HG02763 (cell line): ENCODE data around the gene IMMP2L.
"Not testable (repeated sequence)": the region's sequence is repeated elsewhere in the genome, so short reads cannot be mapped to it uniquely, and the experiment has no call there.

Experiments
- ATAC-seq: cut with Tn5 transposase; IDR thresholded peaks from one replicate; pipeline ENCODE4 v1.9.1; 2021; ENCODE audit warnings: mild to moderate bottlenecking, moderate library complexity; ENCODE audit not compliant: unreplicated experiment

Gene IMMP2L

DNA sequence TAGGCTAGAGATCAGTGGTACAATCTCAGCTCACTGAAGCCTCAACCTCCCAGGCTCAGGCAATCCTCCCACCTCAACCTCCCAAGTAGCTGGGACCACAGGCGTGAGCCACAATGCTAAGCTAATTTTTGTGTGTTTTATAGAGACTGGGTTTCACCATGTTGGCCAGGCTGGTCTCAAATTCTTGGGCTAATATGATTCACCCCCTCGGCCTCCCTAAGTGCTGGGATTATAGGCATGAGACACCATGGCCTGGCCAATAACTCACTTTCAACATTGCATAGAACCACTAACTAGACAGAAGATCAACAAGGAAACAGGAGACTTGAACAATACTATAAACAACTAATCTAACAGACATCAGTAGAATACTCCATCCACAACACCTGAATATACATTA, 279.7 kb downstream of the IMMP2L start:
- no peak for ATAC-seq

DNA sequence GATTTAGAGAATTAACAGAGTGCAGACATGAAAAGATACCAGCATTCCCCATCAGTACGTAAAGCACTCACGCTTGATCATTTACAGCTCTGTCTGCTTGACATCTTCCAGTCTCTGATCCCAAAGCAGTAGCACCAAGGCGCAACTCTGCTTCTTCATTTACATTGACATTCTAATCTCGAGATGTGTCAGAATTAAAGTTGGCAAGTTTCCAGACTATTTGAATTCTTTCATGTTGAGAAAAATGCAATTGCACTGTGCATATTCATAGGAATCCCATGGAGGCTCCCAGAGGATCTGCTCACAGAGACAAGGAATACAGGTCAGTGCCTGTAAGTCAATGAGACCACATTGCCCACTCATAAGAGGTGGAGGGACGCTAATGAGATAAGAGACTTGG, 287.4 kb downstream of the IMMP2L start:
- ATAC-seq: no peak

DNA sequence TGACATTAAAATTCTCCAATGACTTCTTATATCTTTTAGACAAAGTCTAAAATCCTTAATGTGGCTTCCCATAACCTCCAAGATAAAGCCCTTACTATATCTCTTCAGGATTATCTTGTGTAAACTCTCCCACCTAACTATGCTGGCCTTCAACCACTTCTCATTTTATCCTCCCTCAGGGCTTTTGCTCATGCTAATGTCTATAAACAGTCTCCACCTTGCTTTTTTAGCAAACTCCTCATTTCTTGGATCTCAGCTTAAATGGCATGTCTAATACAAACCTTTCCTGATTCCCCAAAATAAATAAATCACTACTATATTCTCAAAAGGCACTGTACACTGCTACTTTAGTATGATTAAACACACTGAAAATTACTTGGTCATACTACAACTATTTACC, 290.2 kb downstream of the IMMP2L start:
- ATAC-seq: no peak

DNA sequence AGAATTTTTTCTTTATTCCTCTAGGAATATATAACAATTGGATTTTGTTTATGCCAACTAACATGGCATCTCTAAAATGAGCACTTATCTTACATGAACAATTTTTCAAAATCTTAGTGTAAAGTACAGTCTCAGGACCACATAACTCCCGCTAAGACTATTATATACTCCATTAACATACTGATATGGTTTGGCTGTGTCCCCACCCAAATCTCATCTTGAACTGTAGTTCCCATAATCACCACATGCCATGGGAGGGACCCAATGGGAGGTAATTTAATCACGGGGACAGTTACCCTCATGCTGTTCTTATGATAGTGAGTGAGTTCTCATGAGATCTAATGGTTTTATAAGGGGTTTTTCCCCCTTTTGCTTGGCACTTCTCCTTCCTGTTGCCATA, 291.5 kb downstream of the IMMP2L start:
- ATAC-seq: not testable (repeated sequence)

DNA sequence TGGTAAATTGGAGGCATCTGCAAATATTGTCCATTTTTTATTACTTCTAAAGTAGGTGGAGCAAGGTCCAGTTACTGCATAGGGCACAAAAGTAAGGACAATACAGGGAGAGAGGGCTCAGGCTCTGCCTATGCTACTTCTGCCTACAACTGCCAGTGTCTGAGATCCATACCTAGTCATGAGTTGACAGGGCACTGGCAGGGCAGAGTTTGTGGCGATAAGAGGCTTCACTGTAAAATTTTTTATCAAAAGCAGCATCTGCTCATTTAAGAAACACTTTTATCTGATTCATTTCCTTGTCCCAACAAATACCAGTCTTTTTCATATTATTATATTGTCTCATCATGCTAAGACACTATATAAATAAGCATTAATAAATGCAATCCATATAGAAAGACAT, 293.4 kb downstream of the IMMP2L start:
- ATAC-seq: no peak

DNA sequence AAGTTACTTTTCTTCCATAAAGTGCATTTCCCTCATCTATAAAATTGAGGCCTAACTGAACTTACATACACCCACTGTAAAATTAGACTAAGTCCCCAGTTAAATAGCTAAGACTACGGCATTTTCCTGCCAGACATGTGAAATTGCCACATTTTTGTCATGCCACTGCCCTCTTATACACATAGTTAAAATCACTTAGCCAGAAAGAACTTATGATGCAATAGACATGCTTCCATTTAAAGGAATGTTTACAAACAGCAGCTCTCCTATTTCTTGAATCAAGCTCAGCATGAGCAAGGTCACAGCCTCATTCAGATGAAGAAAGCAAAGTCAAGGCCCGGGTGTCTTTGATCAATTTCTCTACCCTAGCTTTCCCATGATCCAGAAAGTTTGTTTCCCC, 295.7 kb downstream of the IMMP2L start:
- no peak for ATAC-seq

DNA sequence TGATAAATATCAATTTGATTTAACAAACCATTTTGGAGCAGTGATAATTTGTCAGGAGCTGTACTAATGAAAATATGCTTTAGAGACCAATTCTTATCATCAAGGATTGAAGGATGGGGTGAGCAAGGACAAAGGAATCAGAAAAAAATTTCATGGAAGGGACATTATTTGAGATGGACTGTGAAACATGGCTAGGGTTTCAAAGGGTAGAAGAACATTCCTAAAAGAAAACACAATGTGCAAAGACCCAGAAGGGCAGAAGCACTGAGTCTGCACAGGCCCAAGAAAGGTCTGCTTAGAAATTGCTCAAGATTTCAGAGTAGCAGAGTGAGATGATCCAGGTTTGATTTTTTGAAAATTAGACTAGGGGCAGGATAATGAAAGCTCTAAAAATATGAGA, 296.9 kb downstream of the IMMP2L start:
- ATAC-seq: no peak

DNA sequence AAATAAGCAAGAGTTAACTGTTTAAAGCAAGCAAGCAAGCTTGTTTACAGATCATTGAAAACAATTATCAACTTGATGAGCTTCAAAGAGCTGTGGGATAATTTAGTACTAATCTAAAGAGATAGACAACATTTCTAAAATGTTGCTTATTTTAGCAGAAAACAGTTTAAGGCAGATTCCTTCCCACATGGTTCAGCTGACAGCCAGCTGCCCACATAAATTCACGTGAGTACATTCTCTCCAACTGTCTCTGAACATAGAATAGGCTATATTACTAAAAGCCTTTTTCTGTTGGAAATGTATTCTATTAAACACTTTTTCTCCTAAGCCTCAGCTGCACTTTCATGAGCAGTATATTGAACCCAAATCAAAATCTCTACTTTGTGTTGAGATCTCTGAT, 297.3 kb downstream of the IMMP2L start:
- ATAC-seq: no peak

DNA sequence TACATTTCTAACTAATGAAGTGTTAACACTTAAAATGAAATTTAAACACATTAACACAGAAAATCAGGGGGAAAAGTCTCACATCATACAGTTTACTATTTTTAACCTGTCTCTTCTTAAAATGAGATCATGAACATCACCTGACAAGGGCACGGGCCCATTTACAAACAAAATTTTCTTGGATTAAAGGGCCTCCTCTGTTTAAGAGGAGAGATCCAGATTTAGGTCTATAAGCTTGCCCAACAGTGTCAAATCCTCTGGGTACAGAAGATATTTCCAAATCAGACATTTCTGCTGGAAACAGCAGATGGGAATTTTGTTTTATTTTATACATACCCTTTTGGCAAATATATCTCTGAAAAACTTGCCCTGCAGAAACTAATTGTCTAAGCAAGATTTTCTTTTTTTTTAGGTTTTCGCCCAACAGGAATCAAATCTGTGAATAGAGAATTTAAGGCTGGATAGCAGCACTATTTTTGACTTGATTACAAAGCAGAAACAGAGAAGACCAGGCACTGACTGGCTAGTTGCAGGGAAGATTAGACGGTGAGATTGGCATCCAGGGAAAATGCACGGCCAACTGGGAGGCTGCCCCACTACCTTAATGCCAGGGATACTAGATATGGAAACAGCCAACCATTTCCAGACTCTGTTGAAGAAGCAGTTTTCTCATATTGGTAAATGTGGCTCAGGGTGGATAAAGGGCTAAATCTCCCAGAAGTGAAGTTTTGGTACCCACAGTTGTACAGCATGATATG, 298.0 kb downstream of the IMMP2L start:
- ATAC-seq: no peak

DNA sequence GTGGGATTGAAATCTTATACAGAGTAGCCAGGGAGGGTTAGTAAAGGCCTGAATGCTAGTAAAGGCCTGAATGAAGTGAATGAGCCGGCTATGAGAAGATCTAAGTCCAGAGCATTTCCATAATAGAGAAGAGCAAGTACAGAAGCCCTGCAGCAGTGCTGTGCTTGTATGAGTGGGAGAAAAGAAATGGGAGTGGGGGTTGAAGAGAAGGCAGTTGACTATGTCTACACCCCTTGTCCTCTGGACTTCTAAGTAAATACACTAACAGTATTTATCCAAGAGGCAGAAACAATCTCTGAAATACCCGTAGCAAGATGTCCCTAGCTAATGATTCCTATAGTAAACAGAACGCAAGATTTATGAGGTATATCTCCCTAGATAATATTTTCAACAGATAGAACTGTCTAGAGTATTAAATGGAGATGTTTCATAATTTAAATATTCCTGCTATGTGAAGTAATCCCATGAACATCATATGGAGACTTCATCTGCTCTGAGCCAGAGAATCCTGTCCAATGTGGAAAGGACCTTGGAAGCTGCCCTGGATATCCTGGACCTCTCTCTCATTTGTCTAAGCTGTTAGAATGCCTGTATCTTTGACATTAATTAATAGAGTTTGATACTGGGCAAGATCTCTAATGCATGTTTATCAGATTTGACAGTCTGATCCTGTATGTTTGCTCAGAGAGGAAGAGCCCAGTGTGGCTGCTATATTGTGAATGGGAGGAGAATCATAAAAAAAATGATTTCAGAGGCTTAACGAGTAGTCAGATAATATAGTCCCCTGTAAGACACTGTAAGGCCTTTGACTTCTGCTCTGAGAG, 299.8 kb downstream of the IMMP2L start:
- ATAC-seq: no peak

DNA sequence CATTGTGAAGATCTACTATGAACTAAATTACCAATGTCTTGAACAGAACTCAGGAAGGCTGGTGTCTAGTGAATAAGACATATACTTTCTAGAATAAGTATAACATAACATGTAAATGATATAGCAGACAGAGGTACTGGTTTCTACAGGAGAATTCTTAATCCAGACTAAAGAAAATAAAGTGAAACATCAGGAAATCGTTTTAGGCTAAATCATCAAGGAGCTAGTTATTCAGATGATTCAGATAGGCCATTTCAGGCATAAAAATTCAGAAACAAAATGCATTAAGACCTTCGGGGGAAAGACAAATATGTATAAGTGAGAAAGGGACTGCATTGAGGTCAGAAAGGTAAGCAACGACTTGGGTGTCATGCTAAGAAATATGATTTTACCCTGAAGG, 300.8 kb downstream of the IMMP2L start:
- no peak for ATAC-seq

DNA sequence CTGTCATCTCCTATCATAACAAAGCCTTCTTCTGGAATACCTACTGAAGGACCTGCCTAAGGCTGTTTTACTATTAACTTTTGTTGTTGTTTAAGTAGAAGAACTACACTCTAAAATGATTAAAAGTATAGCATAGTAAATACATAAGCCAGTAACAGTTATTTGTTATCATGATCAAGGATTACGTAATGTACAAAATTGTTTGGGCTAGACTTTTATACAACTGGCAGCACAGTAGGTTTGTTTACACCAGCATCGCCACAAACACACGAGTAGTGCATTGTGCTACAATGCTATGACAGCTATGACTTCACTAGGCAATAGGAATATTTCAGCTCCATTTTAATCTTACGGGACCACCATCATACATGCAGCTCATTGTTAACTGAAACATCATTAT, 302.3 kb downstream of the IMMP2L start:
- no peak for ATAC-seq

DNA sequence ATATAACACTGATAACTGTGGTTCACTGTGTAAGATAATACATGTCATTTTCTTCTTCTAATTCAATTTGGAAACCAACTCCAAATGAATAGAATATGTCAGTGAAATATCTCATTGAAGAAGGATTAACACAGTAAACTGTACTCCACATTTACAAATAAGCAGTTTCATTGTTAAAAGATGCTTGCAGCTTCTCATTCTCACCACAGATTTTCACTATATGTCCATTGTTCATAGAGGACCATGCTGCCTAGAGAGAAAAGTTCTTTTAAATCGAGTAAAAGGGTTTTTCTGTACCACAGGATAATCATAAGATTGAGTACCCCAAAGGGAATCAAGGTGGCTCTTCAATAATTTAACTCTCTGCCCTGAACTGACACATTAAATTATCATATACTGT, 305.9 kb downstream of the IMMP2L start:
- no peak for ATAC-seq

DNA sequence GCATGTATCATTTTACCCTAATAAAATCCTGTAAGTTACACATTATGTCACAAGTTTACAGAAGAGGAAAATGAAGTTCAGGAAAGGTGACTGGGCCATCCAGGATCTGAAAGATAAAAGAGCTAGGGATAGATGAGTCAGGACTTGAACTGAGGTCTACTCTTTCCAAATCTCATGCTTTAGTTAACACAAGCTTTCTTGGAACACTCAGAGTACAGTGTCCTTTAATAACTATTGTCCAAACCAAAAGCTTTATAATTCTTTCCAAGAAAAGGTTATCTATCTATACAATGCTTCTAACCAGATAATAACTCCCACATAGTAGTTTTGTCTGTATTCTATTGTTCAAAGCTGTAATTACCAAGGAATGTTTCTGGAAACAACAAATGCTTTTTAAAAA, 306.7 kb downstream of the IMMP2L start:
- no peak for ATAC-seq

DNA sequence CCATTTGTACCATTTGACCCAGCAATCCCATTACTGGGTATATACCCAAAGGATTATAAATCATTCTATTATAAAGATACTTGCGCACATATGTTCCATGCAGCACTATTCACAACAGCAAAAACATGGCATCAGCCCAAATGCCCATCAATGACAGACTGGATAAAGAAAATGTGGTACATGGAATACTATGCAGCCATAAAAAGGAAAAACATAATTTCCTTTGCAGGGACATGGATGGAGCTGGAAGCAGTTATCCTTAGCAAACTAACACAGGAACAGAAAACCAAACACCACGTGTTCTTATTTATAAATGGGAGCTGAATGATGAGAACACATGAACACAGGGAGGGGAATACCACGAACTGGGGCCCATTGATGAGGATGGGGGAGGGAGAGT, 310.9 kb downstream of the IMMP2L start:
- not testable (repeated sequence) for ATAC-seq

DNA sequence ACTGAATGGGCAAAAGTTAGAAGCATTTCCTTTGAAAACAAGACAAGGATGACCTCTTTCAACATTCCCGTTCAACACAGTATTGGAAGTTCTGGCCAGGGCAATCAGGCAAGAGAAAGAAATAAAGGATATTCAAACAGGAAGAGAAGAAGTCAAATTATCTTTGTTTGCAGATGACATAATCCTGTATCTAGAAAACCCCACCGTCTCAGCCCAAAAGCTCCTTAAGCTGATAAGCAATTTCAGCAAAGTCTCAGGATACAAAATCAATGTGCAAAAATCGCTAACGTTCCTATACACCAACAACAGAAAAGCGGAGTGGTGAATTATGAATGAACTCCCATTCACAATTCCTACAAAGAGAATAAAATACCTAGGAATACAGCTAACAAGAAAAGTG, 312.5 kb downstream of the IMMP2L start:
- not testable (repeated sequence) for ATAC-seq

DNA sequence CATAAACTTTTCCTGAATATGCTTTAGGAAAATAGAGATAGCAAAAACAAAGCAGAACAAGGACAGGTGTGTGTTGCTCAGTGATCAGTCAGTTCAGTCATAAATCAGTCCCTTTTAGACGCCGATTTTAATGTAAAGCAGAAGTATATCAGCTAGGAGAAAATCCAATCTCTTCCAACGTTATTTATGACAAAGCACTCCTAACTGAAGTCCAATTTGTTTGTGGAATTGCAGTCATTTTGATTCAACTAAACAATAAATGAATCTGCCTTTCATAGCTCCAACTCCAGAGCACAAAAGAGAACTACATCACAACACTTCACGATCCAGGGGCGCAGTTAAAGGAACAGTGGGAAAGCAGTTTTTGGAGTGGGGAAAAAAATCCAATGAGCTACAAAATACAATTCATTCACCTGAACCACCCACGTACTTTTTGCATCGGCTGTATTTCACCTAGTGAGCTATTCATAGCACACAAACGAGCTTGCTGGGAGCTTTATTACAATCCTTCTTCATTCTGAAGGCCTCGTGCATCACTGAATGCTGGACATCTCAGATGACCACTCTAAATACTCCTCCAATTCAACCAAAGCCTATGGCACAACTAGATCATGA, 320.0 kb downstream of the IMMP2L start:
- no peak for ATAC-seq

DNA sequence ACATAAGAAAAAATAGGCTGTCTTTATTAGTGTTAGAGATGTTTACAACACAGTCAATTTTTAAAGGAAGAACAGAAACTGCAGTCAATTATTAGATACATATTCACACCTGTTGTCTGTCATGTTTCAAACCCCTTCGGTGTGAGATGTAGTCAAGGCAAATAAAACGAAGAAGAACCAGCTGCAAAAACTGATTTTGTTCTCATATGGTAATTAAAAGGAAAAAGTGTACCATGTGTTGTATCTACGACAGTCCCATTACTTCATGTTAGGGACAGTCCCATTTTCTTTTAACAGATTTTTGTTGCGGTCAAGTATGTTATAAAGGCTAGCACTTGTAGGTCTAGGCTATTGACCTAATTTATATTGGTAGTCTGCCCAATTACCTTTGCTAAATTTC, 321.9 kb downstream of the IMMP2L start:
- no peak for ATAC-seq

DNA sequence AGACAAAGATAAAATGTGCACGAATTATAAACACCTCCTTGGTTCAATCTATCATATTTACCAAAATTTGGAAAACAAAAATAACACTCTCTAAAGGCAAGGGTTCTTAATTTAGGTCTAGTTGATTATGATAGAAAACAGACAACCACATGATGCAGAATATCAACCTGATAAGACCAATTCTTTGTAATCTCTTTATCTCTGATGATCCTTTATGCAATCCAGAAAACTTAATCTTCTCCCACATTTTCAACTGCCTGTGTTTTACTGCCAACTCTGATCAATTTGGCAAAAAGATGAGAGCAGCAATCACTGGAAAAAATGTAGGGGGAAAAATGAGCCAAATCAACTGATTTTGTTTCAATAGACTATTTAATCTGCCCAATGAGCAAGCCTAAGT, 322.9 kb downstream of the IMMP2L start:
- no peak for ATAC-seq

DNA sequence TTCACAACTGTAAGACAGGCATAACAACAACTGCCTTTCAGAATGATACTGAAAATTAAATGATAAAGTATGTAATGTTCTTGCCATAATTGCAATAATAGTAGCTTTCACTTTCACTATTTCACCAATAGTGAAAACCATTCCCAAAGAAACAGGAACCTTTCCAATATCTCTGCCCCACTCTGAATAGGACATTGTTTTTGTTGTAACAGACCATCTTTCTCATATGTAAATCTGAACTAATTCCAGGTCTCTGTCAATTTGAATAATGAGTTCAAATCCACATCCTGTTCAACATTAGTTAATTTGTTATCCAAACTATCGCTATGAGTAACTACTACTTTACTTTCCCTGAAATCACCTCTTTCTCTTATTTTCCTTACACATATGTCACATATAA, 323.4 kb downstream of the IMMP2L start:
- no peak for ATAC-seq

DNA sequence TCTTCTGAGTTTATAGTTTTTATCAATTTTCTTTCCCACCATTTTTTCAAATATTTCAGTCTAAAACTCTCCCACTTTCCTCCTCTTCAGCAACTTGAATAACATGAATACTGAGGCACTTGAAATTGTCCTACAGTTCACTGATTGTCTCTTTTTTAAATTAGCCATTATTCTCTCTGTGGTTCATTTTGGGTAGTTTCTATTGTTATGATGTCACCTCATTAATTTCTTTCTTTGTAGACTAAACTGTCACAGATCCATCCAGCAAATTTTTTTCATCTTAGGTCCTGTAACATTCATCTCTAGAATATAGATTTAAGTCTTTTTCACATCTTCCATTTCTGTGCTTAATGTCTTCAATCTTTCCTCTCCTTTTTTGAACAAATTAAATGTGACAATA, 326.6 kb downstream of the IMMP2L start:
- no peak for ATAC-seq
